ENCODE results near the gene SLC31A2. TPM values are rescaled to one million over a fixed set of nuclear protein-coding genes. Genes with fewer than 3 reads are reported as not detected.
"Not testable (repeated sequence)": the region's sequence is repeated elsewhere in the genome, so short reads cannot be mapped to it uniquely, and the experiment has no call there.

SLC31A2 gene
- 0.93 and 1.1 TPM in 2 replicates for total RNA-seq

- H3K27ac Mint-ChIP-seq: no peak within 1 kb of the TSS
- peaks cover 2% of the 10 kb centered on the region for H3K27me3 Mint-ChIP-seq
- peak within 1 kb of the TSS; percentile 84 for H3K4me3 Mint-ChIP-seq
- intact Hi-C loops (cut with micrococcal nuclease): loop anchor here (1.0 to 10.0 kb wide), 7 partner anchors 70 to 1666 kb away; partner anchors contain the start of genes ALAD, CDC26, ECPAS and FKBP15
- no peaks in the 10 kb centered on the region for H3K9me3 Mint-ChIP-seq
- no peak for TF ChIP-seq CTCF (IDR thresholded peaks at IDR 0.05)
- no peaks in the 10 kb centered on the region for H3K36me3 Mint-ChIP-seq (ENCODE audit: low read depth)
- ChIA-PET POLR2A (interaction anchor here (0.7 to 1.3 kb wide), 3 partner anchors 68 to 124 kb away, joined by 3 to 5 read pairs (median 4); partner anchors contain the start of genes CDC26, FKBP15, PRPF4 and SLC31A1), CTCF (interaction anchor here (0.8 to 1.0 kb wide), 2 partner anchors 8 to 505 kb away, joined by 3 read pairs; no protein-coding TSS in a partner anchor)
- peak; percentile 94 for ATAC-seq (ENCODE audit: low read depth)
- H3K4me1 Mint-ChIP-seq: peaks cover 13% of the 10 kb centered on the region
- DNase-seq: peak; percentile 80
Observed at GRCh38 chr9:113150670-113151611, at the start of gene SLC31A2. Gene SLC31A2, plus strand, starts transcription at chr9:113151007. Its CDS starts 68 bp downstream, at chr9:113151075.

GRCh38 chr9:113105345-113105744 is 45.5 kb upstream of the SLC31A2 start:
- ATAC-seq (ENCODE audit: low read depth); H3K27ac Mint-ChIP-seq; H3K36me3 Mint-ChIP-seq (ENCODE audit: low read depth); H3K4me1 Mint-ChIP-seq; CTCF ChIA-PET; intact Hi-C loops (cut with micrococcal nuclease); H3K27me3 Mint-ChIP-seq; POLR2A ChIA-PET; H3K4me3 Mint-ChIP-seq; H3K9me3 Mint-ChIP-seq; DNase-seq: not testable (repeated sequence)

GRCh38 chr9:113111065-113111951 is 39.5 kb upstream of the SLC31A2 start:
- intact Hi-C loops (cut with micrococcal nuclease): loop anchor here (5.0 kb wide), 1 partner anchor 546 kb away; no protein-coding TSS in a partner anchor
- ATAC-seq (ENCODE audit: low read depth): peak; percentile 85
- H3K9me3 Mint-ChIP-seq; POLR2A ChIA-PET; H3K4me1 Mint-ChIP-seq; DNase-seq; H3K27ac Mint-ChIP-seq; H3K4me3 Mint-ChIP-seq; H3K36me3 Mint-ChIP-seq (ENCODE audit: low read depth): not testable (repeated sequence)
- CTCF ChIA-PET: interaction anchor here (1.5 to 1.6 kb wide), 2 partner anchors 20 to 547 kb away, joined by 3 to 4 read pairs; no protein-coding TSS in a partner anchor
- peaks cover 10% of the 10 kb centered on the region for H3K27me3 Mint-ChIP-seq

GRCh38 chr9:113112706-113113510 is 37.9 kb upstream of the SLC31A2 start:
- H3K4me3 Mint-ChIP-seq; POLR2A ChIA-PET; H3K27ac Mint-ChIP-seq; H3K4me1 Mint-ChIP-seq; H3K9me3 Mint-ChIP-seq; DNase-seq; H3K36me3 Mint-ChIP-seq (ENCODE audit: low read depth): not testable (repeated sequence)
- peaks cover 10% of the 10 kb centered on the region for H3K27me3 Mint-ChIP-seq
- ATAC-seq (ENCODE audit: low read depth): peak; percentile 76
- CTCF ChIA-PET: interaction anchor here (0.6 to 1.6 kb wide), 3 partner anchors 18 to 545 kb away, joined by 3 to 4 read pairs (median 3); no protein-coding TSS in a partner anchor
- intact Hi-C loops (cut with micrococcal nuclease): loop anchor here (5.0 kb wide), 1 partner anchor 544 kb away; no protein-coding TSS in a partner anchor

GRCh38 chr9:113118829-113119228 is 32.0 kb upstream of the SLC31A2 start:
- intact Hi-C loops (cut with micrococcal nuclease); CTCF ChIA-PET; DNase-seq; H3K27ac Mint-ChIP-seq; H3K27me3 Mint-ChIP-seq; H3K9me3 Mint-ChIP-seq; H3K4me1 Mint-ChIP-seq; H3K36me3 Mint-ChIP-seq (ENCODE audit: low read depth); POLR2A ChIA-PET; H3K4me3 Mint-ChIP-seq; ATAC-seq (ENCODE audit: low read depth): not testable (repeated sequence)

GRCh38 chr9:113125386-113126035 is 25.3 kb upstream of the SLC31A2 start:
- no peak for TF ChIP-seq CTCF (IDR thresholded peaks at IDR 0.05)
- POLR2A ChIA-PET: no interaction called here
- peaks cover 19% of the 10 kb centered on the region for H3K27me3 Mint-ChIP-seq
- DNase-seq (no peak), ATAC-seq (ENCODE audit: low read depth) (no peak)
- intact Hi-C loops (cut with micrococcal nuclease): no loop called here
- H3K36me3 Mint-ChIP-seq (ENCODE audit: low read depth): no peaks in the 10 kb centered on the region
- H3K9me3 Mint-ChIP-seq: no peaks in the 10 kb centered on the region
- CTCF ChIA-PET: no interaction called here
- H3K4me1 Mint-ChIP-seq: peaks cover 4% of the 10 kb centered on the region
- no peak overlapping the region for H3K27ac Mint-ChIP-seq
- H3K4me3 Mint-ChIP-seq: no peak overlapping the region

Measured in activated B cell treated with CpG ODN at 0.5 μM for 24 hours (primary cell).